GM10266 (cell line): Measurements from ENCODE around the gene ABLIM2.

Source experiments
- DNase-seq: peaks from one replicate; pipeline ENCODE4 v3.0.0; 2012; ENCODE audit errors: extremely low spot score
- CTCF ChIP-seq: IDR thresholded peaks from 2 replicates; pipeline ENCODE4 v1.5.1; 2012; ENCODE audit warnings: mild to moderate bottlenecking, low read depth; ENCODE audit not compliant: control insufficient read depth, insufficient read depth; ENCODE audit errors: missing control alignments

The ABLIM2 gene

GRCh38 chr4:8088966-8089491 is 69.6 kb downstream of the ABLIM2 start:
- TF ChIP-seq CTCF, result no peak
- DNase-seq, result no peak

GRCh38 chr4:8087921-8088495 is 70.6 kb downstream of the ABLIM2 start:
- no peak for DNase-seq
- TF ChIP-seq CTCF, result no peak

GRCh38 chr4:8086783-8087445 is 71.7 kb downstream of the ABLIM2 start:
- no peak for DNase-seq
- TF ChIP-seq CTCF, result no peak

GRCh38 chr4:8085491-8086117 is 73.0 kb downstream of the ABLIM2 start:
- no peak for TF ChIP-seq CTCF
- DNase-seq, result no peak

GRCh38 chr4:8084712-8085490 is 73.7 kb downstream of the ABLIM2 start:
- DNase-seq, result no peak
- no peak for TF ChIP-seq CTCF

GRCh38 chr4:8084031-8084660 is 74.5 kb downstream of the ABLIM2 start:
- DNase-seq, result no peak
- no peak for TF ChIP-seq CTCF
